CD1c-positive myeloid dendritic cell (primary cell): ENCODE data around the gene PHC1.
A peak's percentile ranks its signal among the peaks of the same experiment; 100 is the strongest.

Experiments
- DNase-seq: peaks from one replicate; pipeline ENCODE4 v3.0.0-alpha.2; 2016; ENCODE audit errors: extremely low spot score

The PHC1 gene

DNA sequence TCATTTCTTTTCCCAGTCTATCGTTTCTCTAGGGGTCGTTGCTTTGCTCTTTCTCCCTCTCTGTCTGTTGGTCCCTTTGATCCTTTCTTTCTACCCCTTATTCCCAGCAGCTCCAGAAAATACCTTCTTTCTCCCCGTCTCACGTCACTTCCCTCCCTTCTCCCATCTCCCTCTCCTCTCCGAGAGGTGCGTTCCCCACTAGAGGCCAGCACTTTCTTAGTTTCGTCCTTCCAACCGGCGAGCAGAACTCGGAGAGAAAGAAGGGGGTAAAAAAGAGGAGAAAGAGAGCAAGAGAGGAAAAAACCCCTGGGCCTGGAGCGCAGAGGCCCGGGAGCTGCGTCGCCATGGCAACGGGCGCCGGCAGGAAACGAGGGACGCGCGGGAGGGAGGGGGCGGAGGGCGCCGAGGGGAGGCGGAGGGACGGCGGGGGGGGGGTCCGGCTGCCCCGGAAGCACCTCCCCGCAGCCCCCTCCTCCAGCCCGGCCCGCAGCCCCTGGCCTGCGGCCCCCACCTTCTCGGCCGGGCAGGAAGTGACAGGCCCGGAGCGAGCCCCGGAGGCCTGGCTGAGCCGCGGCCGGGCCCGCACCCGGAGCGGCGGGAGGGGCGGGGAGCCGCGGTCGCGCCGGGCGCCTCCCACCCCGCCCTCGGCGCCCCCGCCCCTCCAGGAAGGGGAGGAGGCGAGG is at the start of gene PHC1:
PHC1 (plus strand) TSS at position 477 of the 683 bp plus-strand sequence. CDS start 3,169 bp downstream, outside the sequence.
- peak; percentile 78 for DNase-seq

DNA sequence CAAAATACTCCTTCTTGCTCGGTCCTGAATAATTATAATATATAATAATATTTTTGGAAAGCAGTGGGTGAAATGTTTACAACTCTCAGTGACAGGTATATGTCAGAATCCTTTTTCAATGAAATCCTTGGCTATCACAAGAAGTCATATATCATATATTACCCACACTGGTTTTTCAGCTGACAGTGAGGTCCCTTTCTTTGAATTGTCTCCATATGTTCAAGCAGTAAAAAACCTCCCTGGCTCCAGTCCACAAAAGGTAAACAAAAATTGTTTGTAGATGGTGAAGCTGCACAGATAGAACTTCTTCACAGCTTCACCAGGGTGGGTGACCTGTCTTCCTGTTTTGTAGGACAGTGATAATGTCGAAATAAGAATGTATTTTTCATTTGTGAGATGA is 47.9 kb upstream of the PHC1 start:
- DNase-seq = no peak

DNA sequence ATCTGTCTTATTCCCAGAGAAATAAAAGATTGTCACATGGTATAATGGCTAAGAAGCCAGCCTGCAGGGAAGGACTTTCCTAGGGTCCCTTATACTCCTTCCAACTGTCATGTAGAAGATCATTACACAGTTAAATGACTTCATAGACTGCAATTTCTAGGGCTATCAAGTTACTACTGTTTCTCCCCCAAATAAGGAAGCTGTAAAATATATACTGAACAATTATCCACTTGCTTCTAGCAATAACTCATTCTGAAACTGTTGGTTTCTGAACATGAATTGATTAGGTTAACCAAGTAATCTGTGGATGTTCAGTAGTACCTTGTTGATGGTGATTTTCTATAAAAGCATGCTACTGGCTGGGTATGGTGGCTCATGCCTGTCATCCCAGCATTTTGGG is 47.3 kb upstream of the PHC1 start:
- DNase-seq = no peak

DNA sequence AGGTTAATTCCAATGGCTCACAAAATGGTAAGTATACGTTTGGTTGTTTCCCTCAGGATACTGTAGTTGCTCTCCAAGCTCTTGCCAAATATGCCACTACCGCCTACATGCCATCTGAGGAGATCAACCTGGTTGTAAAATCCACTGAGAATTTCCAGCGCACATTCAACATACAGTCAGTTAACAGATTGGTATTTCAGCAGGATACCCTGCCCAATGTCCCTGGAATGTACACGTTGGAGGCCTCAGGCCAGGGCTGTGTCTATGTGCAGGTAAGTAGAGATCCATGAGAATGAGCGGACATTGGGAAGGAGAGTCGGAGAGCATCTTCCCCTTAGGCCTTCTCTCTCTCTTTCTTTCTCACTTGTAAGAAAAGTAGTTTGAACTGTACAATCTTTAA is 46.5 kb upstream of the PHC1 start:
- DNase-seq = no peak

DNA sequence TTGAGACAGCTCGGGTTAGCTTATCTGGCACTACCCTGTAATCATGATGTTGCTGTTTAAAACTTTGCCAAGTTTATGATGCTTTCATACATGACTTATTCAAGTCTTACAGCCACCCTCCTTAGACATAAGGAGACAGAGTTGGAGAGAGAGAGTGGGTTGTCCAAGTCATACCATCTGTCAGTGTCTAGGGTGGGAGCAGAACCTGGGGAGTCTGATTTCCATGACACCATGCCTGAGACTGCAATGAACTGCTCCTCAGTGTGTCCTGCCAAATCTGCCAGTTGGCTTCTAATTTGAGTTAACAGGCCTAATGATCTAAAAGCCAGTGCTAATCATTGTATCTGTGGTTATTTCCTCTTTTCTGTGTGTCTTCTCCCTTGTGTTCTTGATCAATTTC is 43.7 kb upstream of the PHC1 start:
- DNase-seq = no peak

DNA sequence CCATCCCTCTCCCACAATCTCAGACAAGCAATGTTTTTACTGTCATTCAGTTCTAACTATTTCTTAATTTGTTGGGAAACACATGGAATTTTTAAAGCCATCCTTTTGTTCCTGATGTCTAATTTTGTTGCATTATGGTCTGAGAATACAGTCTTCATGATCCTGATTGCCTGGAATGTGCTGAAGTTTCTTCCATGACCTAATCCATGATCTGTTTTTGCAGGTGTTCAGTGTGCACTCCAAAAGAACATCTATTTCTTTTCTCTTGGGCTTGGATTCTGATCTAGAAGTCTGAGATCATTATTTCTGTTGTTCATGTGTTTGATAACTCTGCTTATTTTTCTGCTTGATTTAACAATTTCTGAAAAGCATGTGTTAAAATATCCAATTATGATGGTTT is 43.2 kb upstream of the PHC1 start:
- DNase-seq = no peak

DNA sequence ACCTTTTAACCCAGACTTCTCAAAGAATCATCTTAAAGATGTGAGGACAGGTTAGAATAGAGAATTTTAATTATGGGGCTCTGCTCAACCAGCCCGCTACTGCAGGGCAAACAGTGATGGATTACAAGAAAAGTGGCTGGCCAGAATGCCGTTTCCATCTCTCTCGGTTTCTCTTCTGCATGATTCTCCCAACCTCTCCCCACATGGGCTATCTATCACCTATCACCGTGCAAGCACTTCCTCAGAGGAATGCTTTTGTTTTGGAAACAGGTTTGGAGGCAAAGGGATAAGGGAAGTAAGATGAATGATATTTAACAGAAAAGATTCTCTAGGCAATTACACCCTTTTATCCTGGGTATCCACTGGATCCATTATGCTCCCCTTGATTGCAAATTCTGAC is 37.4 kb upstream of the PHC1 start:
- DNase-seq = no peak

DNA sequence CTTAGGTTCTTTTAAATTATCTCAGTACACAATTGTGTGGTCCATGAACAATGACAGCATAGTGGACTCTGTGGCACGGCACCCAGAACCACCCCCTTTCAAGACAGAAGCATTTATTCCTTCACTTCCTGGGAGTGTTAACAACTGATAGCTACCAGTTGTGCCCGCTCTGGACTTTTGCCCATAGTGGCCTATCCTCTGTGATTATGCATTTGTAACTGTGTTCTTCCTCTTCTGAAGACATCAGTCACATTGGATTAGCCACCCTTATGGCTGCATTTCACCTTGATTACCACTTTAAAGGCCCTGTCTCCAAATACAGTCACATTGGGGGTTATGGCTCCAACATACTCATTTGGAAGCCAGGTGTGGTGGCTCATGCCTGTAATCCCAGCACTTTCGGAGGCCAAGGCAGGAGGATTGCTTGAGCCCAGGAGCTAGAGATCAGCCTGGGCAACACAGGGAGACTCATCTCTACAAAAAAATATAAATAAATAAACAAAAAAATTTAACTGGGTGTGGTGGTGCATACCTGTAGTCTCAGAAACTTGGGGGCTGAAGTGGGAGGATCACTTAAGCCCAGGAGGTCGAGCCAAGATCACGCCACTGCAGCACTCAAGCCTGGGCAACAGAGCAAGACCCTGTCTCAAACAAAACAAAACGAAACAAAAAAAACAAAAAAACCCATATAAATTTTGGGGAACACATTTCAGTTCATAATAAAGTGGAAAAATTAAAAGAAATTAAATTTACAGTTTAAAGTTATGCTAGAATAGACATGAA is 27.6 kb upstream of the PHC1 start:
- DNase-seq = no peak

DNA sequence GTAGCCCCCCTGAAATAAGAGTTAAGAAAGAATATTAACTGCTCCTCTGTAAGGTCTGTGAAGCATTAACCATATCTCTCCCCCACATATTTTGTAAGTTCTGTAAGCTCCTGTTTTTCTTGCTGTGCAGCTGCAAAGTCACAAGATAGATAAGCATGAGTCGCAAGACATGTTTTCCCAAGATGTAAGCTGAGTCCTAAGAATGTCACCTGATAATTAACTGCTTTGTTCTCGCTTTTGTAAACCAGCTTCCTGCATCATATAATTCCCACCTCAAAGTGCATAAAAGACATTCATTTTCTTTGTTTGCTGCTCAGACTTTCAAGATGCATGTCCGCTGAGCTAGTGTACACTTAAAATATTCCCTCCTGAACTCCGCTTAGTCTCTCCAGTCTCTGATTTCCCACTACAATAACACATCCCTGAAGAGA is 27.0 kb upstream of the PHC1 start:
- DNase-seq = no peak

DNA sequence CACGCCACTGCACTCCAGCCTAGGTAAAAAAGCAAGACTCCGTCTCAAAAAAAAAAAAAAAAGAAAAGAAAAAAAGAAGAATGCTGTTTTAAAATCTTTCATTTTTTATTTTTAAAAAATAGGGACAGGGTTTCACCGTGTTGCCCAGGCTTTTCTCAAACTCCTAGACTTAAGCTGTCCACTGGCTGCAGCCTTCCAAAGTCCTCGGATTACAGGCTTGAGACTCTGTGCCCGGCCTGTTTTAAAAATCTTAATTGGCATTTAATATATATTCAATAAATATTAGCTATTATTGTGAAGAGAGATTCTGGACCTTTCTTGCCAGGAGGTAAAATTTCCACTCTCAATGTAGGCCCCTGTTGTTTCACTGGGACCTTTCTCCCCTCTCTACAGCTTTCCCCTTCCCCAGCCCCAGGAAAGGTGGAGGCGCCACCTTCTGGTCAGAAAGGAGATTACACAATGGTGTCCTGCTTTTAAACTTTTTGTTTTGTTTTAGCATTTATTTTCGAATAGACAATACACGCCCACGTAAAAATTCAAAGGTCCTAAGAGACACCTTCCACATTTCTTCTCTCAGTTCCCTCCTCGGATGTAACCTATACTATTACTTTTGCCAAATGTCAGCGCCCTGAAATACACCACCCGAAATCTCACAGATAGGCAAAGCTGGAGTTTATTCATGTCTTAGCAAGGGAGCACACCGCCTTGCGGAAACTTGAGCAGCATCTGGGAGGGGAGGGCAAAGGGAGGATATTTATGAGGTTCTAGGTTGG is 23.8 kb upstream of the PHC1 start:
- peak; percentile 86 for DNase-seq

DNA sequence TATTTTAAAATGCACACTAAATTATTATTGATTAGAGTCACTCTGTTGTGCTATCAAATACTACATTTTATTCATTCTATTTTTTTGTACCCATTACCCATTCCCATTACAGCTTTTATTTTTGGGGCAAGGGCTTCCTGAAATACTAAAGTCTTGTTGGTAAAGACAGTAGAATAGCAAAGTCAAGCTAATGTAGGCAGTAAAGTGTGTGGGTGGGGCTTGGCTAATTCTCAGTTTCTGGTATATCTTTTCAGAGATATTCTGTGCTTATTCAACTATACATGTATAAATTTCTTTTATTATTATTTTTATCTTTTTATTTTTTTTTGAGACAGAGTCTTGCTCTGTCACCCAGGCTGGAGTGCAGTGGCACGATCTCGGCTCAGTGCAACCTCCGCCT is 22.3 kb upstream of the PHC1 start:
- DNase-seq = peak; percentile 24

DNA sequence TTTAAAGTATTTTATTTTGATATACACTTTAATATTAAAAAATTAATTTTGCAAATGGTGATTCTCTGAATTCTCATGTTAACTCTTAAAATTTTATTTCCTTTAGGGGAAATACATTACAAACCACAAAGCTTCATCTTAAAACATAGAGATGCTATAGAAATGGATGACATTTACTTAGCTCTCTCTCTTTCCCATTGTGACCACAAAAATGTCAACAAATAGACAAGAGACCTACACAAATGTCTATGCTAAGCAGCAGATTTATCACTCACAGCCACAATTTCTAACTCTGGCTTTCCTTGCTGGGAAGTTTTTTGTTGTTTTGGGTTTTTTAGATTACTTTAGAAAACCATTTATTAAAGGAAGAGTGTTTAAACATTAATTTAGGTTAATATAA is 19.9 kb upstream of the PHC1 start:
- no peak for DNase-seq

DNA sequence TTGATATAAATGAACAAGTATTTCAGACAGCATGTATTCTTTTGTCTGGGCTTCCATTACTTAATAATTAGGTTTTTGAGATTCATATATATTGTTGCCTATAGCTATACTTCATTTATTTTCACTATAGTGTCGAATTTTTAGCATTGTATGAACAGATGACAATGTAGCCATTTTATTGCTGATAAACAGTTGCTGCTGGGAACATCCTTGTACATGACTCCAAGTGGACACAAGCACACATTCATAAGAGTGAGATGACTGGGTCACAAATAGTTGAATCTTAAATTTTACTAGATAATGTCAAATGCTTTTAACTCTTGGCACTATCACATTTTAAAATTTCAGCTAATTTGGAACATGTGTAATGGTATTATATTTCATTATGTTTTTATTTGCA is 19.3 kb upstream of the PHC1 start:
- DNase-seq = no peak

DNA sequence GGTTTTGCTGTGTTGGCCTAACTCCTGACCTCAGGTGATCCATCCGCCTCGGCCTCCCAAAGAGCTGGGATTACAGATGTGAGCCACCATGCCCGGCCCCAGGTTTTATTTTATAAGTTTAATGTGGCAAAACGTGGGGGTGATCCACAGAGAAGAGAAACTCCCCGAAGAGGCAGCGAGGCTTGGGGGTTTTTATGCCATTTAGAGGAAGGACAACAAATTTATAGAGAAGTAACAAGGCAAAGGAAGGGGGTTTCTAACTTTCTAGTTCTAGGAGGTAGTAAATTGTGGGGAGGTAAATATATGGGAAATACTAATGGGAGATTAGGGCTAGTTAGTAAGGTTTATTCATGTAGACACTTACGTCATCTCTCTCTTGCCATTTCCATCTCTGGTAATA is 17.2 kb upstream of the PHC1 start:
- no peak for DNase-seq

DNA sequence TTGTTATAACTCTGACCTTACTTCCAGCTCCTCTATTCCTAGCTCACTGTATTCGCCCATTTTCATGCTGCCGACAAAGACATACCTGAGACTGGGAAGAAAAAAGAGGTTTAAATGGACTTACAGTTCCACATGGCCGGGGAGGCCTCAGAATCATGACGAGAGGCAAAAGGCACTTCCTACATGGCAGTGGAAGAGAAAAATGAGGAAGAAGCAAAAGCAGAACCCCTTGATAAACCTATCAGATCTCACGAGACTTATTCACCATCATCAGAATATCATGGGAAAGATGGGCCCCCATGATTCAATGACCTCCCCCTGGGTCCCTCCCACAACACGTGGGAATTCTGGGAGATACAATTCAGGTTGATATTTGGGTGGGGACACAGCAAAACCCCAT is 14.5 kb upstream of the PHC1 start:
- DNase-seq = peak; percentile 60

DNA sequence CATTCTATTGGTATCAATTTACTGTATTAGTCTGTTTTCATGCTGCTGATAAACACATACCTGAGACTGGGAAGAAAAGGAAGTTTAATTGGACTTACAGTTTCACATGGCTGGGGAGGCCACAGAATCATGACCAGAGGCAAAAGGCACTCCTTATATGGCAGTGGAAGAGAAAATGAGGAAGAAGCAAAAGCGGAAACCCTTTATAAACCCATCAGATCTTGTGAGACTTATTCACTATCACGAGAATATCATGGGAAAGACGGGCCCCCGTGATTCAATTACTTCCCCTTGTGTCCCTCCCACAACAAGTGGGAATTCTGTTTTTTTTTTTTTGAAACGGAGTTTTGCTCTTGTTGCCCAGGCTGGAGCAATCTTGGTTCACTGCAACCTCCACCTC is 11.6 kb upstream of the PHC1 start:
- DNase-seq = peak; percentile 95

DNA sequence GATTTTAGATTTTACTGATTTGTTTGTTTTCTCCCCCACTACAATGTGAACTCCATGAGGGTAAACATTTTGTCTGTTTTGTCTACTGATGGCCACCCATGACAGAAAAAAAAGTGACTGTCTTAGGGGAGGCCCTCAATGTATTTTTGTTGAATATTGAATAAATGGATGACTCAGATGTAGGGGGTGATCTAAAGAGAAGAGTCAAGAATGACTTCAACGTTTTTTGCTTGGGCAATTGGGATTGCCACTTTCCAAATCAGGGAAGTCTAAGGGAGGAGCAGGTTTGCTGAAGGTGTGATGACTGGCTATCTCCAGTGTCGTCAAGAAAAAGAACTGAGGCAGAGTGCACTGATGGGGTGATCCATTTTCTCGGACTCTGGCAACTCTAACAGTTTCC is 10.7 kb upstream of the PHC1 start:
- peak; percentile 25 for DNase-seq

DNA sequence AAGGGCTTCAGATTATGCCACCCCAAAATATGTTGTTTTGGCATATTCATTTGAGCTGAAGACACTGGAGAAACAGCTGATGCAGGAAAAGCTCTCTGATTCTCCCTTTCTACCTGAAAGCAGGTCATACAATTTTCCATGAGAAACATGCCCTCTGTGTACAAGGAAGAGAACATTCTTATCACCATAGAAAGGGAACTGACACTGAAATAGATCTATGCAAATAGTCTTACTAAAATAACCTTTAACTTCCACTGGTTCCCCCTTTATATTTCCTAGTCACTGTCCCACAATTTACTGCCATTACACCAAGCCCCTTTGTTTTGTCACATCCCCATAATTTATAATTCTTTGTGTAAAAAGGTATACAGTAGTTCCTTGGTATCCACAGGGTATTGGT is 9.6 kb upstream of the PHC1 start:
- peak; percentile 35 for DNase-seq

DNA sequence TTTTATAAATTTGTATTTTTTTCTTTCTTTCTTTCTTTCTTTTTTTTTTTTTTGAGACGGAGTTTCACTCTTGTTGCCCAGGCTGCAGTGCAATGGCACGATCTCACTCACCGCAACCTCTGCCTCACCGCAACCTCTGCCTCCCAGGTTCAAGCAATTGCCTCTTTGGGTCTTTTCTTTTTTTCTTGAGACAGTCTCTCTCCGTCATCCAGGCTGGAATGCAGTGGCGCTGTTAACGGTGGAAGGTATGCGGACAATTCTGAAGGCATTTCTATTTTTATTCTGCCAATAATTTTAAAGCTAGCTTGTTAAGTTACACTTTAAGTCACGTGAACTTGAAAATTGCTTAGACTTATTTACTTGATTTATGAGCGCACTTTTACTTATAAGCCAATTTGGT is 8.8 kb upstream of the PHC1 start:
- no peak for DNase-seq

DNA sequence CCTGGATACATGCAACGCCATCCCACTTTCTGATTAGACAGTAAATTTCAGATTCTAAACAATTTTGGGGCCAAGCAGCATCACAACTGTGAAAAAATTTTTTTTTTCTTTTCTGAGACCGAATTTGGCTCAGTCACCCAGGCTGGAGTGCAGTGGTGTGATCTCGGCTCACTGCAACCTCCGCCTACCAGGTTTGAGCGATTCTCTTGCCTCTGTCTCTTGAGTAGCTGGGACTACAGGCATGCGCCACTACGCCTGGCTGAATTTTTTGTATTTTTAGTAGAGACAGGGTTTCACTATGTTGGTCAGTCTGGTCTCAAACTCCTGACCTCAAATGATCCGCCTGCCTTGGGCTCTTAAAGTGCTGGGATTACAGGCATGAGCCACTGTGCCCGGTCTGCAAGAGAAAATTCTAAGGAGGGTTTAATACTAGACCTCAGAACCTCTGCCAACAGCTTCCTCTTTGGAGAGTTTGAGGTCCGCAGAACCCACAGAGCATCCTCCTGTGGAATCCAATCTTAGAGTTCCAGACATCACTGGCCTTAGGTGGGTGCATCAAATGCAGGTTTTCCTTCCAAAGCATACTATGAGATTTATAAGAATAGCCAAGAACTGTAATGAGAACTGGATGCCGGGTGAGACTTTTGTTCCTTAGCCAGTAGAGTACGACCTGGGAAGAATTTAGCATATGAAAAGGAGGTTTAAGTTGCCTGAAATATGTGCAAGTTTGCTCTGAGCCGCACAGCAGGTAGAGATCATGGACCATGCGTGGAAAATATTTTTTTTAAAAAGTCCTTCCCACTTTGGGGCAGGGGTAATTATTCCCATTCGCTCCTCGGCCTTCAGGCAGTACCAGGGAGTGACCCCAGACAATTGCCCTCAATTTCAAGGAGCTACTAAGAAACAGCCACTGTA is 7.8 kb upstream of the PHC1 start:
- DNase-seq = no peak

DNA sequence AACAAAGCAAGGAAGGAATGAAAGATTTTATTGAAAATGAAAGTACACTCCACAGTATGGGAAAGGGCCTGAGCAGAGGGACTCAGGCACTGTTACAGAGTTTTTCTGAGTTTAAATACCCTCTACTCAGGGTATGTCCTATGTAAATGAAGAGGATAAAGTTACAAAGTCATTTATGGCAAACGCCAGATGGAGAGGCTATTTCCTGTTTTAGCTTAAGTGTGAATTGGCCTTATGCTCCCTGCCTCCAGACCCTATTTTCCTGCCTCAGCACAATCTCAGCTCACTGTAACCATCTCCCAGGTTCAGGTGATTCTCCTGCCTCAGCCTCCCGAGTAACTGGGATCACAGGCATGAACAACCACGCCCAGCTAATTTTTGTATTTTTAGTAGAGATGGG is 6.8 kb upstream of the PHC1 start:
- no peak for DNase-seq

DNA sequence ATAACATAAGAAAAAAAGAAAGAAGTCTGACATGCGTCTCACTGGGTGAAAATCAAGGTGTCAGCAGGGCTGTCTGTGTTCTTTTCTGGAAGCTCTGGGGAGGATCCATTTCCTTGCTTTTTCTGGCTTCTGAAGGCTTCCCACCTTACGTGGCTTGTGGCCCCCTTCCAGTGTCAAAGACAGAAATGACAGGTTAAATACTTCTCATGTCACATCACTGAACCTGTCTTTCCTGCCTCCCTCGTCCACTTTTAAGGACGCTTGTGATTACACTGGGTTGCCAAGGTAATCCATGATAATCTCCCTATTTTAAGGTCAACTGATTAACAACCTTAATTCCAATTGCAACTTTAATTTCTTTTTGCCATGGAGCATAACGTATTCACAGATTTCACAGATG is 4.6 kb upstream of the PHC1 start:
- DNase-seq = no peak
